HCT116 (cell line): Measurements from ENCODE around the gene PIAS2. TPM values are rescaled to one million over a fixed set of nuclear protein-coding genes. Genes with fewer than 3 reads are reported as not detected.

Source experiments
- ATAC-seq: fragments of 200-7000 bp; cut with Tn5 transposase; 2 replicates; pipeline ENCODE4 v1.9.1; 2020; ENCODE audit warnings: mild to moderate bottlenecking, moderate library complexity
- BruUV-seq: library from RNA; stranded (reverse); fragments of 400-500 nt; replicated peaks from 2 replicates; lab custom pipeline; 2021; lab: Mats Ljungman, UMichigan
- CTCF ChIA-PET: fragments of 300-600 bp; sonication (Branson Sonifier 250); formaldehyde crosslinking; loops from one replicate; lab custom pipeline; 2021; ENCODE audit warnings: antibody characterized with exemption; lab: Charles Lee
- POLR2A ChIA-PET: fragments of 300-600, 350-600 bp; sonication (Branson Sonifier 250); formaldehyde crosslinking; loops from one replicate; lab custom pipeline; 2021; ENCODE audit warnings: antibody characterized with exemption; lab: Charles Lee
- RAD21 ChIA-PET, 2 experiments: fragments of 300-600 bp; sonication (Branson Sonifier 250); formaldehyde crosslinking; loops; one replicate each; lab custom pipeline; 2023; ENCODE audit warnings: low total read pairs in 2 of 2; ENCODE audit not compliant: uncharacterized antibody in 2 of 2, unreplicated experiment in 2 of 2, low non-redundant PET in 1 of 2; lab: Charles Lee
- DNase-seq: peaks from one replicate; pipeline ENCODE4 v3.0.0-alpha.2; 2010; ENCODE audit warnings: low read depth, low spot score
- H2AFZ ChIP-seq: fragments of 200-600 bp; shearing (Covaris generic), sonication (generic); 2 replicates; pipeline ENCODE4 v1.6.1; 2017; ENCODE audit warnings: low read depth, mixed run types, mixed read lengths, antibody characterized with exemption, low read length; ENCODE audit not compliant: poor library complexity, severe bottlenecking
- H3K27ac ChIP-seq: 2 replicates; pipeline ENCODE4 v1.5.1; 2012; ENCODE audit warnings: low read depth, low read length
- H3K27me3 ChIP-seq: fragments of 200-600 bp; sonication (generic); 2 replicates; pipeline ENCODE4 v1.6.1; 2016; ENCODE audit warnings: mixed run types, low read length, mixed read lengths; ENCODE audit not compliant: insufficient read depth
- H3K36me3 ChIP-seq, 2 experiments: fragments of 200-500 bp in 1 of 2; fragments of 200-600 bp in 1 of 2; sonication (Bioruptor generic) in 1 of 2; sonication (generic) in 1 of 2; 2 replicates each; pipeline versions ENCODE4 v1.5.1 to v1.6.1; 2014 to 2016; ENCODE audit warnings: low read length in 2 of 2, inconsistent platforms in 1 of 2, mixed read lengths in 1 of 2, mixed run types in 1 of 2; ENCODE audit not compliant: insufficient read depth in 2 of 2, control insufficient read depth in 1 of 2
- H3K4me1 ChIP-seq, 2 experiments: fragments of 200-600 bp in 1 of 2; sonication (generic) in 1 of 2; 2 replicates each; pipeline versions ENCODE4 v1.5.1 to v1.6.1; 2012 to 2017; ENCODE audit warnings: low read length in 2 of 2, inconsistent platforms in 1 of 2, mild to moderate bottlenecking in 1 of 2, mixed read lengths in 1 of 2, mixed run types in 1 of 2, moderate library complexity in 1 of 2; ENCODE audit not compliant: insufficient read depth in 2 of 2, control insufficient read depth in 1 of 2
- H3K4me2 ChIP-seq: fragments of 200-600 bp; sonication (generic); 2 replicates; pipeline ENCODE4 v1.6.1; 2017; ENCODE audit warnings: mixed run types, low read length, mixed read lengths
- H3K4me3 ChIP-seq, 2 experiments: fragments of 200-600 bp in 1 of 2; sonication (generic) in 1 of 2; replicated peaks in 1 of 2; 2 replicates each; pipeline ENCODE4 v1.5.1; 2011 to 2016; ENCODE audit warnings: low read length in 2 of 2, control low read depth in 1 of 2, low read depth in 1 of 2, mild to moderate bottlenecking in 1 of 2, mixed read lengths in 1 of 2, mixed run types in 1 of 2
- H3K79me2 ChIP-seq: fragments of 200-600 bp; sonication (generic); 2 replicates; pipeline ENCODE4 v1.6.1; 2017; ENCODE audit warnings: mild to moderate bottlenecking, mixed run types, low read length, moderate library complexity, mixed read lengths; ENCODE audit not compliant: insufficient read depth
- H3K9ac ChIP-seq: fragments of 200-600 bp; sonication (generic); 2 replicates; pipeline ENCODE4 v1.6.1; 2016; ENCODE audit warnings: low read length, mixed read lengths
- H3K9me2 ChIP-seq: fragments of 200-600 bp; sonication (generic), shearing (Covaris generic); 2 replicates; pipeline ENCODE4 v1.6.1; 2017; ENCODE audit warnings: mixed run types, mild to moderate bottlenecking, moderate library complexity; ENCODE audit not compliant: insufficient read depth
- H3K9me3 ChIP-seq, 2 experiments: fragments of 200-500 bp in 1 of 2; fragments of 200-600 bp in 1 of 2; sonication (Bioruptor generic) in 1 of 2; sonication (generic) in 1 of 2; 2 replicates each; pipeline ENCODE4 v1.6.1; 2014 to 2017; ENCODE audit warnings: low read length in 2 of 2, mixed read lengths in 2 of 2, inconsistent platforms in 1 of 2, low read depth in 1 of 2, mild to moderate bottlenecking in 1 of 2, mixed run types in 1 of 2, moderate library complexity in 1 of 2; ENCODE audit not compliant: control insufficient read depth in 1 of 2, insufficient read depth in 1 of 2
- H4K20me1 ChIP-seq: fragments of 200-600 bp; sonication (generic), shearing (Covaris generic); 2 replicates; pipeline ENCODE4 v1.6.1; 2017; ENCODE audit warnings: mixed run types, mild to moderate bottlenecking, moderate library complexity; ENCODE audit not compliant: insufficient read depth
- CBX3 ChIP-seq: IDR thresholded peaks from 2 replicates; pipeline ENCODE4 v1.6.1; 2012; ENCODE audit warnings: low read depth
- CEBPB ChIP-seq: IDR thresholded peaks from 2 replicates; pipeline ENCODE4 v1.6.1; 2012; ENCODE audit warnings: low read depth
- EGR1 ChIP-seq: IDR thresholded peaks from 2 replicates; pipeline ENCODE4 v1.6.1; 2012; ENCODE audit warnings: low read depth
- FOSL1 ChIP-seq: IDR thresholded peaks from 2 replicates; pipeline ENCODE4 v1.6.1; 2012; ENCODE audit warnings: low read depth
- JUND ChIP-seq: IDR thresholded peaks from 2 replicates; pipeline ENCODE4 v1.6.1; 2012
- SIN3A ChIP-seq: IDR thresholded peaks from 2 replicates; pipeline ENCODE4 v1.6.1; 2012; ENCODE audit warnings: low read depth
- SP1 ChIP-seq: IDR thresholded peaks from 2 replicates; pipeline ENCODE4 v1.6.1; 2012; ENCODE audit warnings: low read depth
- TCF7L2 ChIP-seq: IDR thresholded peaks from 2 replicates; pipeline ENCODE4 v1.7.0; 2011; ENCODE audit warnings: borderline replicate concordance, inconsistent platforms; ENCODE audit not compliant: insufficient read depth, insufficient read length; ENCODE audit errors: extremely low read depth
- intact Hi-C: fragments of 100-400 bp; cut with micrococcal nuclease; formaldehyde crosslinking; loops from 2 replicates; pipeline ENCODE4 v1.10.0; 2022
- total RNA-seq: library from RNA; stranded (reverse); gene quantifications from one replicate; pipeline ENCODE4 v1.2.1, GENCODE V29; 2021; ENCODE audit not compliant: unreplicated experiment
- TF ChIP-seq, protein P1 (sequence below): IDR thresholded peaks from 2 replicates; pipeline ENCODE4 v1.6.1; 2012

PIAS2 gene
- total RNA-seq, 1 experiment from 2014 or later, result 31.7 TPM

- H3K79me2 ChIP-seq, result no peaks in the 10 kb centered on the region
- DNase-seq (no peak), ATAC-seq (no peak)
- intact Hi-C loops, result no loop called here
- TF ChIP-seq CEBPB (no peak), EGR1 (no peak), SIN3A (no peak), SP1 (no peak), FOSL1 (no peak)
- POLR2A ChIA-PET, result no interaction called here
- no peak overlapping the region for H2AFZ ChIP-seq
- RAD21 ChIA-PET, result no interaction called here
- H3K36me3 ChIP-seq, result no peaks in the 10 kb centered on the region
- CTCF ChIA-PET, result interaction anchor here (1.2 kb wide), 1 partner anchor 11 kb away, joined by 3 read pairs; no protein-coding TSS in a partner anchor
- H3K4me2 ChIP-seq, result peak overlapping the region; percentile 20
- H3K27ac ChIP-seq, result no peak overlapping the region
- H3K4me1 ChIP-seq, result peaks cover 0 to 9% of the 10 kb centered on the region in 2 experiments; a peak in 3 of 4 replicates
- H3K9me2 ChIP-seq, result 0 out of 2 replicates have a peak, but pooled peaks cover 3% of the 10 kb centered on the region
- no peak overlapping the region for H3K9ac ChIP-seq
- H3K4me3 ChIP-seq, result no peak overlapping the region
- no peaks in the 10 kb centered on the region for H4K20me1 ChIP-seq
- BruUV-seq, result no TSS peak
- no peaks in the 10 kb centered on the region for H3K9me3 ChIP-seq
- H3K27me3 ChIP-seq, result no peaks in the 10 kb centered on the region
Observed at GRCh38 chr18:46939998-46940571, 22.8 kb upstream of the PIAS2 start.

GRCh38 chr18:46939337-46939963 lies 22.1 kb upstream of the PIAS2 start:
- Histone ChIP-seq H2AFZ (no peak overlapping the region), H3K9me3 (no peaks in the 10 kb centered on the region), H3K4me3 (no peak overlapping the region), H3K4me1 (peaks cover 0 to 9% of the 10 kb centered on the region in 2 experiments; a peak in 3 of 4 replicates), H3K27ac (no peak overlapping the region), H3K9ac (no peak overlapping the region), H3K9me2 (0 out of 2 replicates have a peak, but pooled peaks cover 3% of the 10 kb centered on the region), H3K36me3 (no peaks in the 10 kb centered on the region), H3K27me3 (no peaks in the 10 kb centered on the region), H3K79me2 (no peaks in the 10 kb centered on the region)
- ATAC-seq (peak; percentile 74), DNase-seq (no peak)
- no TSS peak for BruUV-seq
- TF ChIP-seq, protein P1, sequence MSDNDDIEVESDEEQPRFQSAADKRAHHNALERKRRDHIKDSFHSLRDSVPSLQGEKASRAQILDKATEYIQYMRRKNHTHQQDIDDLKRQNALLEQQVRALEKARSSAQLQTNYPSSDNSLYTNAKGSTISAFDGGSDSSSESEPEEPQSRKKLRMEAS, result no peak
- TF ChIP-seq CBX3, result 0 out of 2 replicates have a peak, but pooled peaks have one; percentile 32
- no peak for TF ChIP-seq EGR1
- TF ChIP-seq FOSL1, result peak; percentile 47
- TF ChIP-seq JUND, result peak; percentile 58
- 0 out of 2 replicates have a peak, but pooled peaks have one; percentile 13 for TF ChIP-seq CEBPB
- TF ChIP-seq TCF7L2, result peak; percentile 24
- TF ChIP-seq, all 23 proteins: peak for 5
- ChIA-PET POLR2A (no interaction called here), CTCF (no interaction called here), RAD21 (no interaction called here)
- no peaks in the 10 kb centered on the region for H4K20me1 ChIP-seq
- intact Hi-C loops, result no loop called here
- H3K4me2 ChIP-seq, result peak overlapping the region; percentile 20
